Neural cell (in vitro differentiated cells): Measurements from ENCODE around the gene SLC27A4. TPM values are rescaled to one million over a fixed set of nuclear protein-coding genes. Genes with fewer than 3 reads are reported as not detected.

Experiments used
- H2AFZ ChIP-seq: fragments of 200-600, 300-800 bp; sonication (generic), shearing (Covaris generic); 2 replicates; pipeline ENCODE4 v1.6.0; 2014; ENCODE audit warnings: low read depth, mild to moderate bottlenecking, antibody characterized with exemption, low read length, moderate library complexity
- H3F3A ChIP-seq: fragments of 200-600 bp; shearing (Covaris generic); 2 replicates; pipeline ENCODE4 v1.6.1; 2016; ENCODE audit warnings: mild to moderate bottlenecking, moderate library complexity, mixed read lengths, antibody characterized with exemption, low read length; ENCODE audit not compliant: insufficient read depth, poor library complexity, severe bottlenecking
- H3K27ac ChIP-seq: fragments of 200-600, 300-800 bp; sonication (generic), shearing (Covaris generic); 2 replicates; pipeline ENCODE4 v1.5.1; 2014; ENCODE audit warnings: mild to moderate bottlenecking, low read length, moderate library complexity
- H3K27me3 ChIP-seq: fragments of 300-800, 200-600 bp; sonication (generic), shearing (Covaris generic); 2 replicates; pipeline ENCODE4 v1.6.0; 2014; ENCODE audit warnings: mild to moderate bottlenecking, low read depth, low read length, moderate library complexity; ENCODE audit not compliant: insufficient read depth
- H3K36me3 ChIP-seq: fragments of 300-800, 200-600 bp; sonication (generic), shearing (Covaris generic); 2 replicates; pipeline ENCODE4 v1.5.1; 2014; ENCODE audit warnings: mild to moderate bottlenecking, antibody characterized with exemption, low read length, moderate library complexity; ENCODE audit not compliant: insufficient read depth
- H3K4me2 ChIP-seq: fragments of 300-800, 200-600 bp; sonication (generic), shearing (Covaris generic); 2 replicates; pipeline ENCODE4 v1.6.0; 2014; ENCODE audit warnings: mild to moderate bottlenecking, low read length
- H3K4me3 ChIP-seq: fragments of 300-800, 200-600 bp; sonication (generic), shearing (Covaris generic); 2 replicates; pipeline ENCODE4 v1.5.1; 2014; ENCODE audit warnings: mild to moderate bottlenecking, low read length, moderate library complexity
- H3K79me2 ChIP-seq: fragments of 200-600 bp; shearing (Covaris generic); replicated peaks from 2 replicates; pipeline ENCODE4 v1.6.0; 2014; ENCODE audit warnings: mild to moderate bottlenecking, low read length, moderate library complexity; ENCODE audit not compliant: insufficient read depth
- H3K9ac ChIP-seq: fragments of 300-800, 200-600 bp; sonication (generic), shearing (Covaris generic); 2 replicates; pipeline ENCODE4 v1.6.1; 2016; ENCODE audit warnings: mild to moderate bottlenecking, low read length, mixed read lengths
- H3K9me2 ChIP-seq: fragments of 200-600 bp; shearing (Covaris generic); 2 replicates; pipeline ENCODE4 v1.6.1; 2016; ENCODE audit warnings: mild to moderate bottlenecking, low read length, mixed read lengths; ENCODE audit not compliant: insufficient read depth
- H3K9me3 ChIP-seq: fragments of 200-600, 300-800 bp; sonication (generic), shearing (Covaris generic); 2 replicates; pipeline ENCODE4 v1.6.1; 2016; ENCODE audit warnings: mild to moderate bottlenecking, mixed run types, low read length, moderate library complexity, mixed read lengths
- H4K20me1 ChIP-seq: fragments of 200-600 bp; shearing (Covaris generic); 2 replicates; pipeline ENCODE4 v1.6.1; 2016; ENCODE audit warnings: mild to moderate bottlenecking, mixed run types; ENCODE audit not compliant: insufficient read depth
- EP300 ChIP-seq: fragments of 450-650 bp; conservative IDR thresholded peaks from 2 replicates; pipeline ENCODE4 v1.6.1; 2014; ENCODE audit warnings: antibody characterized with exemption, mild to moderate bottlenecking, moderate library complexity; ENCODE audit not compliant: poor library complexity, severe bottlenecking
- EZH2 ChIP-seq: fragments of 200-600, 300-800 bp; shearing (Covaris generic), sonication (generic); IDR thresholded peaks from 2 replicates; pipeline ENCODE4 v1.6.1; 2014; ENCODE audit warnings: antibody characterized with exemption, low read length, borderline replicate concordance, mild to moderate bottlenecking; ENCODE audit not compliant: insufficient read depth, poor library complexity, severe bottlenecking
- MXI1 ChIP-seq: fragments of 450-650 bp; conservative IDR thresholded peaks from 2 replicates; pipeline ENCODE4 v1.6.1; 2014; ENCODE audit warnings: antibody characterized with exemption, mild to moderate bottlenecking; ENCODE audit not compliant: poor library complexity, severe bottlenecking
- POLR2AphosphoS5 ChIP-seq: IDR thresholded peaks from 2 replicates; pipeline ENCODE4 v1.6.1; 2012
- RAD21 ChIP-seq: fragments of 450-650 bp; conservative IDR thresholded peaks from 2 replicates; pipeline ENCODE4 v1.6.1; 2014; ENCODE audit warnings: antibody characterized with exemption, mild to moderate bottlenecking, moderate library complexity
- SMC3 ChIP-seq: fragments of 450-650 bp; conservative IDR thresholded peaks from 2 replicates; pipeline ENCODE4 v1.6.1; 2014; ENCODE audit warnings: antibody characterized with exemption, mild to moderate bottlenecking, moderate library complexity; ENCODE audit not compliant: poor library complexity
- TAF1 ChIP-seq: IDR thresholded peaks from 2 replicates; pipeline ENCODE4 v1.6.1; 2012; ENCODE audit warnings: low read depth
- polyA plus RNA-seq: library from polyadenylated mRNA; depleted of rRNA; stranded (reverse); fragments of >200 nt; gene quantifications from 2 replicates; pipeline ENCODE4 v1.2.3, GENCODE V29; 2014
- TF ChIP-seq, protein P1 (sequence below): IDR thresholded peaks from 2 replicates; pipeline ENCODE4 v1.6.1; 2012; ENCODE audit warnings: borderline replicate concordance
- TF ChIP-seq, protein P2 (sequence below): fragments of 450-650 bp; IDR thresholded peaks from 2 replicates; pipeline ENCODE4 v1.5.1; 2014; ENCODE audit warnings: antibody characterized with exemption, mild to moderate bottlenecking, moderate library complexity; ENCODE audit not compliant: poor library complexity, severe bottlenecking

Gene SLC27A4
- polyA plus RNA-seq, 1 donor from 2014 or later = 31.6 TPM

GRCh38 chr9:128390150-128390812, 50.0 kb downstream of the SLC27A4 start:
- Histone ChIP-seq H3K9ac (no peak overlapping the region), H3K9me3 (no peaks in the 10 kb centered on the region), H3K79me2 (no peaks in the 10 kb centered on the region), H3K4me3 (no peak overlapping the region), H3K4me2 (no peak overlapping the region), H3K27me3 (peaks cover 52% of the 10 kb centered on the region), H3K36me3 (no peaks in the 10 kb centered on the region), H3K27ac (no peak overlapping the region), H2AFZ (no peak overlapping the region), H4K20me1 (no peaks in the 10 kb centered on the region), H3K9me2 (no peaks in the 10 kb centered on the region), H3F3A (no peaks in the 10 kb centered on the region)
- TF ChIP-seq TAF1 (no peak), MXI1 (no peak), SMC3 (no peak), POLR2AphosphoS5 (no peak), EZH2 (no peak), RAD21 (no peak), EP300 (no peak)
- TF ChIP-seq, protein P1, sequence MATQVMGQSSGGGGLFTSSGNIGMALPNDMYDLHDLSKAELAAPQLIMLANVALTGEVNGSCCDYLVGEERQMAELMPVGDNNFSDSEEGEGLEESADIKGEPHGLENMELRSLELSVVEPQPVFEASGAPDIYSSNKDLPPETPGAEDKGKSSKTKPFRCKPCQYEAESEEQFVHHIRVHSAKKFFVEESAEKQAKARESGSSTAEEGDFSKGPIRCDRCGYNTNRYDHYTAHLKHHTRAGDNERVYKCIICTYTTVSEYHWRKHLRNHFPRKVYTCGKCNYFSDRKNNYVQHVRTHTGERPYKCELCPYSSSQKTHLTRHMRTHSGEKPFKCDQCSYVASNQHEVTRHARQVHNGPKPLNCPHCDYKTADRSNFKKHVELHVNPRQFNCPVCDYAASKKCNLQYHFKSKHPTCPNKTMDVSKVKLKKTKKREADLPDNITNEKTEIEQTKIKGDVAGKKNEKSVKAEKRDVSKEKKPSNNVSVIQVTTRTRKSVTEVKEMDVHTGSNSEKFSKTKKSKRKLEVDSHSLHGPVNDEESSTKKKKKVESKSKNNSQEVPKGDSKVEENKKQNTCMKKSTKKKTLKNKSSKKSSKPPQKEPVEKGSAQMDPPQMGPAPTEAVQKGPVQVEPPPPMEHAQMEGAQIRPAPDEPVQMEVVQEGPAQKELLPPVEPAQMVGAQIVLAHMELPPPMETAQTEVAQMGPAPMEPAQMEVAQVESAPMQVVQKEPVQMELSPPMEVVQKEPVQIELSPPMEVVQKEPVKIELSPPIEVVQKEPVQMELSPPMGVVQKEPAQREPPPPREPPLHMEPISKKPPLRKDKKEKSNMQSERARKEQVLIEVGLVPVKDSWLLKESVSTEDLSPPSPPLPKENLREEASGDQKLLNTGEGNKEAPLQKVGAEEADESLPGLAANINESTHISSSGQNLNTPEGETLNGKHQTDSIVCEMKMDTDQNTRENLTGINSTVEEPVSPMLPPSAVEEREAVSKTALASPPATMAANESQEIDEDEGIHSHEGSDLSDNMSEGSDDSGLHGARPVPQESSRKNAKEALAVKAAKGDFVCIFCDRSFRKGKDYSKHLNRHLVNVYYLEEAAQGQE = no peak
- TF ChIP-seq, protein P2, sequence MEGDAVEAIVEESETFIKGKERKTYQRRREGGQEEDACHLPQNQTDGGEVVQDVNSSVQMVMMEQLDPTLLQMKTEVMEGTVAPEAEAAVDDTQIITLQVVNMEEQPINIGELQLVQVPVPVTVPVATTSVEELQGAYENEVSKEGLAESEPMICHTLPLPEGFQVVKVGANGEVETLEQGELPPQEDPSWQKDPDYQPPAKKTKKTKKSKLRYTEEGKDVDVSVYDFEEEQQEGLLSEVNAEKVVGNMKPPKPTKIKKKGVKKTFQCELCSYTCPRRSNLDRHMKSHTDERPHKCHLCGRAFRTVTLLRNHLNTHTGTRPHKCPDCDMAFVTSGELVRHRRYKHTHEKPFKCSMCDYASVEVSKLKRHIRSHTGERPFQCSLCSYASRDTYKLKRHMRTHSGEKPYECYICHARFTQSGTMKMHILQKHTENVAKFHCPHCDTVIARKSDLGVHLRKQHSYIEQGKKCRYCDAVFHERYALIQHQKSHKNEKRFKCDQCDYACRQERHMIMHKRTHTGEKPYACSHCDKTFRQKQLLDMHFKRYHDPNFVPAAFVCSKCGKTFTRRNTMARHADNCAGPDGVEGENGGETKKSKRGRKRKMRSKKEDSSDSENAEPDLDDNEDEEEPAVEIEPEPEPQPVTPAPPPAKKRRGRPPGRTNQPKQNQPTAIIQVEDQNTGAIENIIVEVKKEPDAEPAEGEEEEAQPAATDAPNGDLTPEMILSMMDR = no peak

DNA sequence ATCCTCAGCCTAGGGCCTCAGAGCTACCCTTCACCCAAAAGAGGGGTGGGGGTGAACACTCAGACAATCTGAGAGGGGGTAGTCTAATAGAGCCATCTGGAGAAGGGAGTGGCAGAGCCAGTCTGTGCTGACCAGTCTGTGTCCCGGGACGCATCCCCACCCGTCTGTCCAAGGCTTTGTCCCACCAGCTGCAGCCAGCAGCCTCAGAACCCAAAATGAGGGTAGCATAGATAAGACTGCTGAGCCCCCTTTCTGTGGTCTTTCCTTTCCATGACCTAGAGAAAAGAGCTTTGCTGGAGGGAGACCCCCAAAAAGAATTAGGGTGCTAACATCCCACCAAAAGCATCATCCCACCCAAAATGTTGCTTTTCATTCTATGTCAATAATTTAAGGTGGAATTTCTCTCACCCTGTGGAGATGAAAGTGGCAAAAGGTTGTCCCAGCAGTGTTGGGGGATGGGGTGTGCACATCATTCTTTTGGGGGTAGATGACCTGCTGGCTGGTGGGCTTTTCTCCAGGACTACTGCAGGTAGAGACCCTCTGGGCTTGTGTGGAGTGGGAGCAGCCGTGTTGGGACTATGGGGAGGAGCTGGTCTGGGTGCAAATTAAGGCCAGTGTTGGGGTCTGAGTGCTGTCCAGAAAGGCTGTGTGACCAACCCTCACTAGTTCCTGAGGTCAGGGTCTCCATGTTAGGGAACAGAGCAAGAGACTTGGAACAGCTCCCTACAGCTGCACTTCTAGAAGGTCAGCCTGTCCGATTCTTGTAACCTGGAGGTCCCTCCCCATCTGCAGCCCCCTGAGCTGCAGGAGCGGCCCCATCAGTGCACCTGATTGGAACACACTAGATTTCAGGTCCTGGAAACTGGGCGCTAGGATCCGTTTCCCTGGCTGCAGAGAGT, 50.7 kb downstream of the SLC27A4 start:
- Histone ChIP-seq H3K27ac (no peak overlapping the region), H3K36me3 (no peaks in the 10 kb centered on the region), H3K9ac (no peak overlapping the region), H3K9me2 (no peaks in the 10 kb centered on the region), H3K9me3 (no peaks in the 10 kb centered on the region), H3F3A (no peaks in the 10 kb centered on the region), H3K4me3 (no peak overlapping the region), H3K27me3 (peaks cover 59% of the 10 kb centered on the region), H3K79me2 (no peaks in the 10 kb centered on the region), H3K4me2 (no peak overlapping the region), H4K20me1 (no peaks in the 10 kb centered on the region), H2AFZ (no peak overlapping the region)
- TF ChIP-seq, protein P2 = no peak
- TF ChIP-seq, protein P1 = no peak
- no peak for TF ChIP-seq EP300
- no peak for TF ChIP-seq MXI1
- no peak for TF ChIP-seq SMC3
- no peak for TF ChIP-seq POLR2AphosphoS5
- TF ChIP-seq TAF1 = no peak
- no peak for TF ChIP-seq RAD21
- no peak for TF ChIP-seq EZH2
